Non-pigmented ciliary epithelial cell (primary cell): ENCODE measurements around the gene ORC5.
"Not testable (repeated sequence)": the region's sequence is repeated elsewhere in the genome, so short reads cannot be mapped to it uniquely, and the experiment has no call there.

Experiments
- DNase-seq: peaks from one replicate; pipeline ENCODE4 v3.0.0-alpha.2; 2010; ENCODE audit warnings: low read depth

The ORC5 gene

DNA sequence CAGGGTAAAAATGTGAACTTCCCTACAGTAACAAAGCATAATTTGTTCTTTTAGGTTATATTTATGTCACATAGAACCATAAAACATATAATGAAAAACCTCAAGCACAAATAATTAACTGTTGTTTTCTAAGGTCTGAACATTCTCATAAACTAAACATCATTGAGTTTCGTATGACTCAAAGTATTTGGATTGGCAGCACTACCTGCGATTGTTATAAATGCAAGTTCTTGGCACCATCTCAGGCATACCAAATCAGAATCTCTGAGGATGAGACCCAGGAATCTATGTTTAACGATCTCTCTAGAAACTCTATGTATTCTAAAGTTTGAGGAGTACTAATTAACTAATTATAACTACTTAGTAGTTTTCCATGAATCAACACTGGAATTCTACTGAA lies 22.5 kb downstream of the ORC5 start:
- DNase-seq: no peak

GRCh38 chr7:104179178-104179577 lies 28.6 kb downstream of the ORC5 start:
- DNase-seq: no peak

DNA sequence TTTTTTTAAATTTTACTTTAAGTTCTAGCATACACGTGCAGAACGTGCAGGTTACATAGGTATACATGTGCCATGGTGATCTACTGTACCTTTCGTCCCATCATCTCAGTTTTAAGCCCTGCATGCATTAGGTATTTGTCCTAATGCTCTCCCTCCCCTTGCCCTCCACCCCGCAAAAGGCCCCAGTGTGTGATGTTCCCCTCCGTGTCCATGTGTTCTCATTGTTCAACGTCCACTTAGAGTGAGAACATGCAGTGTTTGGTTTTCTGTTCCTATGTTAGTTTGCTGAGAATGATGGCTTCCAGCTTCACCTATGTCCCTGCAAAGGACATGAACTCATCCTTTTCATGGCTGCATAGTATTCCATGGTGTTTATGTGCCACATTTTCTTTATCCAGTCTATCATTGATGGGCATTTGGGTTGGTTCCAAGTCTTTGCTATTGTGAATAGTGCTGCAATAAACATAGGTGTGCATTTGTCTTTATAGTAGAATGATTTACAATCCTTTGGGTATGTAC lies 30.2 kb downstream of the ORC5 start:
- not testable (repeated sequence) for DNase-seq

- no peak for DNase-seq
Observed at GRCh38 chr7:104176332-104176731, 31.5 kb downstream of the ORC5 start.

DNA sequence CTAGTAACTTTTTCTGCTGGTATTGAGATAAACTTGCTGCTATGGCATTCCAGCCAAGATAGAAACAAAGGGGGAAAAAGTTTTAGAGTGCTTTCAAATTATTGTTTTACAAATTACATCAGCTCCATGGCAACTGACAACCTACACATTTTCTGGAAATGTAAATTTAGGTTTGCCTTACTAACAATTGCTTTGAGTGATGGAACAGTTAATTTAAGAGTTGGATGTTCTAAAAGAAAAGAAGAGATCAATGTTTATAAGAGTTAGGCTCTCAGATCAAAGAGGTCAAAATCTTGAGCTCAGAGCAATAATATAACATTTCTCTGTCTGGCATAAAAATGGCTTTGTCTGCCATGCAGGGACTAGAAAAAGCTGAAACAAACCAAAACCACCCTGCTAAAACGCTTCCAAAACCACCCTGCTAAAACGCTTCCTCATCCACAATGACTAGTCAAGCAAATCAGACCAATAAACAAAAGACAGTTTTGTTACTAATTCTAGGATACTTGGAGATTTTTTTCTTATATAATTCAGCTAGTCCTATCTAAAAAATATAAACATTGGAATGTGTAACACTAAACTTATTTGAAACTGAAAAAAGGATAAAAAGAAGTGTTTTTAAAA lies 32.3 kb downstream of the ORC5 start:
- DNase-seq: no peak

- no peak for DNase-seq
Observed at GRCh38 chr7:104174798-104175197, 33.0 kb downstream of the ORC5 start.

- no peak for DNase-seq
Observed at GRCh38 chr7:104162081-104162480, 45.7 kb downstream of the ORC5 start.

DNA sequence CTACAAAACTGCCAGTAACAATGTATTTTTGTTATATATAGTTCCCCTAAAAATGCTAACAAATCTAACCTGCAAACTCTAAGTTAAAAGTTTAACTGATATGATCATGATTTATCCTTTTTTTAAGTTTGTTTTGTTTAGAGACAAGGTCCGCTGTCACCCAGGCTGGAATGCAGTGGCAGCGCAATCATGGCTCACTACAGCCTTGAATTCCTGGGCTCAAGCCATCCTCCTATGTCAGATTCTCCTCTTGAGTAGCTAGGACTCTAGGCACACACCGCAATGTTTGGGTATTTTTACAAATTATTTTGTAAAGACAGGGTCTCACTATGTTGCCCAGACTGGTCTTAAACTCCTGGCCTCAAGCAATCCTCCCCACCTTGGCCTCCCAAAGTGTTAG lies 46.6 kb downstream of the ORC5 start:
- no peak for DNase-seq

- DNase-seq: no peak
Observed at GRCh38 chr7:104160375-104160774, 47.4 kb downstream of the ORC5 start.

DNA sequence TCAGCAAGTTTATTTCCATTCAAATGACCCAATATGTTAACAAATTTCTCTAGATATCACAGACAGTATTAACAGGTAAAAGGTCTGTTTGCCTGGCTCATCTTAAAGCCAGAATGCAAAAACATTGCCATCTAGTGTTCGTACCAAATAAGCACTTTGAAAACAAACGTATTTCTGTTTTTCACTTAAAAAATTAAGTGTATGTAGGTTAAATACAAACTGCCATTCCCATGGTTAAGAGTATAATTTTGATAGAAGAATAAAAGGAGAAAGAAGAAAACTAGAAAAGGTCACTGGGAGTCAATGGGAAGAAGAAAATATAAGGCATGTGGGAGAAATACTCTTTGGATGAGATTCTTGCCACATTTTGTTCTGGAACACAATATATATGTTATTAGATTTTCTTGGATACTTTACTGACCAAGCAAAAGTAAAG lies 51.0 kb downstream of the ORC5 start:
- DNase-seq: no peak

DNA sequence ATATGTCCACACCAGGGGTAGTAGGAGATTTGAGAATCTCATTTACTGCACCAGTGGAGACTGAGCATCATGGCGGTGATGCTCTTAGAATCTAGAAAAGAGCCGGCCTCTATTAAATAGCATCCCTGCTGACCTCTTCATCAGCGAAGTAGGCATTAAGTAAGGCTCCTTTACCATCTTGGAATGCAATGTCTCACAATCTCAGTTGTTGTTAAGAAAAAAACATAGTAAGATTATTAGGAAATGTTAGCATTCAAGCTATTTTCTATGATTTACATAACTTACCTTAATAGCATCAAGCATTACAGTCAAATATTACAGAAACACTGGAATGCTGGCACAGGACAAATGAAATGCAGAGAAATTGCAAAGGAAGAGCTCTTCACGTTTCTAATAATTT lies 54.5 kb downstream of the ORC5 start:
- no peak for DNase-seq

DNA sequence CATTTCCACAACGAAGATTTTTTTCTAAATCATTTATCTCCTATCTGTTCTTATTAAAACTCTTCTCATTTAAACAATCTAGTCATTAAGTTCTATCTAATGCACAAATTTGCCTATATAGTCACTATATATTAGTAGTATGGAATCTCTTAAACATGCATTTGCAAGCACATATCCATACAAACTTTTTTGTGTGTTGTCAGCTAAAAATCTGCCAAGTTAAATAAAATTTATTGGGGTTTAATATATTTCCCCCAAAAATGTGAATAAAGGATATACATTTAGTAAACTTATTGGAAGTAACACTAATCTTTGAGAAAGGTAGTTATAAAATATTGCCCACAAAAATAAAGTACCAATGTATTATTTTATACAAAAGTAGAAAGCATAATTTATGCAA lies 55.3 kb downstream of the ORC5 start:
- DNase-seq: no peak

DNA sequence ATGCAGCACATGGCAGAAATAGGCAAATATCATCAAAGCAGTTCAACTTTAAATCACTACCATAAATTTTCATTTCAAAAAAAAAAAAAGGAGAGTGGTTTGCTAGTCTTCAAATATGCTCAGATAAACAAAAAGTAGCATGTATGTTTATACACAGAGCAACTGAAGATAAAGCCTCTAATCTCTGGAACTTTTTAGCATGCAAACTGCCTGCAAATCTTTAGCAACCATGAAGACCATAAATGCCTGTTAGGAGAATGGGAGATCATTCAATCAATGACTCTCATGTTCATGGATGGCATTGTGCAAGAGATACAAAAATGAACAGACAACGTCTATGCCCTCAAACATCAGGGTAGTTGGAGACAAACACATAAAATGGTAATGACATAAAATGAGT lies 57.3 kb downstream of the ORC5 start:
- DNase-seq: no peak

DNA sequence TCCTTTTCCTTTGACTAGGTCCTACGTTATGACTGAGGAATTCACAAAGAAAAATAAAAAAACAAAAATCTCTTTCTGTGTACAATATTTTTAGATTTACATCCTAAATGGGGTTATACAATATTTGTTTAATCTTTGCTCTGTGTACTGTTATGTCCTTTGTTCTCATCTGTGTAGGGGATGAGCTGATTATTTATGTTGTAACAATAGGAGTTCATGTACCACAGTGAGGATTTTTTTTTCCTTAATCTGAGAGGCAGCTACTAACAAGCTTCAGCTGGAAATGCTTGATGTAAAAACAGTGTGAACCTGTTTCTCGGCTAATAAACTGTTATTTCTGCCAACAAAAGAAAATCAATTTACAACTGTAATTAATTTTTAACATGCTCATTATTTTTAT lies 58.0 kb downstream of the ORC5 start:
- DNase-seq: no peak

GRCh38 chr7:104142147-104142546 lies 65.7 kb downstream of the ORC5 start:
- no peak for DNase-seq

GRCh38 chr7:104137971-104138370 lies 69.8 kb downstream of the ORC5 start:
- DNase-seq: peak; percentile 57

DNA sequence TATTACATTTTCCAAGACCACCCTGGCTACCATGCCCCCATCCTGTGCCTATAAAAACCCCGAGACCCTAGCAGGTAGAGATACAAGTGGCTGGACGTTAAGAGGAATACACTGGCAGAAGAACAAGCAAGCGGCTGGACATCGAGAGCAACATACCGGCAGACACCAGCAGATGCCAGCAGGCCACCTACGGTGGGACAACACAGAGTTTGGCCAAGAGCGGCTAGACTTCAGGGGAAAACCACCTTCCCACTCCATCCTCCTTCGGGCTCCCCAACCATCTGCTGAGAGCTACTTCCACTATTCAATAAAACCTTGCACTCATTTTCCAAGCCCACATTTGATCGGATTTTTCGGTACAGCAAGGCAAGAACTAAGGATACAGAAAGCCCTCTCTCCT lies 70.3 kb downstream of the ORC5 start:
- no peak for DNase-seq

DNA sequence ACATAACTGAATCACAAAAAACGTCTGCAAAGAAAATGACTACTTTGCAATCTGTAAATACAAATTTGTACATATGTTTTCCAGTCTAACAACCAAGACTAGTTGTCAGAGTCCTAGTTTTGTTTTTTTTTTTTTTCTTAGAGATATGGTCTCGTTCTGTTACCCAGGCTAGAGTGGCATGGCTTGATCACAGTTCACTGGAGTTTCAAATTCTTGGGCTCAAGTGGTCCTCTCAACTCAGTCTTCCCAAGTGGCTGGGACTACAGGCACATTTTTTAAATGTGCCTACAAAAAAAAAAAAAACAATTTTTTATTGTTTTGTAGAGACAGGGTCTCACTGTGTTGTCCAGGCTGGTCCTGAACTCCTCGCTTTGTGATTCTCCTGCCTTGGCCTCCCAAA lies 70.8 kb downstream of the ORC5 start:
- no peak for DNase-seq

GRCh38 chr7:104136561-104136960 lies 71.3 kb downstream of the ORC5 start:
- DNase-seq: no peak

- DNase-seq: no peak
Observed at GRCh38 chr7:104135760-104136558, 71.9 kb downstream of the ORC5 start.

- no peak for DNase-seq
Observed at GRCh38 chr7:104133238-104133637, 74.6 kb downstream of the ORC5 start.

DNA sequence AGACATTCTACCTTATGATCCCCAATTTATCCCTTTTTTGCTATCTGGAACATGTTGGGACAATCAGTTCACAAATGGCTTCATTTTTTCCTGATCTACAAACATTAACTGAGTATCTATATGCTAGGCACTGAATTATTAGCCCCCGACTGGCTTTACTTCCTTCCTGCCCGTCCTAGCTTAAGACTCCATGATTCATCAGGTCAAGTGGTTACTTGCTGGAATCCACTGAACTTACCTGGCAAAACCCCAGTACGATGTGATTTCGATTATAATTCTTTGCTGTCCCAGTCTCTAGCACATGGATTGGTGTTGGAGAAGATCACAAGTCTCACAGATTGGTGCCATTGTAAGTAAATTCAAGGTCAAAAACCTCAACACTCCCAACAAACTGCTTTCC lies 77.1 kb downstream of the ORC5 start:
- DNase-seq: no peak

GRCh38 chr7:104127204-104127603 lies 80.6 kb downstream of the ORC5 start:
- DNase-seq: no peak

GRCh38 chr7:104126411-104126841 lies 81.4 kb downstream of the ORC5 start:
- no peak for DNase-seq
